Activated CD4-positive, alpha-beta T cell treated with anti-CD3 and anti-CD28 coated beads for 36 hours (primary cell): ENCODE results near the gene GDPD5. TPM values are rescaled to one million over a fixed set of nuclear protein-coding genes. Genes with fewer than 3 reads are reported as not detected.
A peak's percentile ranks its signal among the peaks of the same experiment; 100 is the strongest.

Experiments used
- ATAC-seq: fragments of 200-7000 bp; cut with Tn5 transposase; one replicate; pipeline ENCODE4 v1.10.0; 2021; ENCODE audit warnings: mild to moderate bottlenecking, moderate library complexity
- CTCF ChIA-PET: fragments of 350-600 bp; sonication (Branson Sonifier 250); formaldehyde crosslinking; loops from one replicate; lab custom pipeline; 2021; ENCODE audit warnings: antibody characterized with exemption; lab: Charles Lee
- POLR2A ChIA-PET: fragments of 350-600 bp; sonication (Branson Sonifier 250); formaldehyde crosslinking; loops from one replicate; lab custom pipeline; 2021; ENCODE audit warnings: antibody characterized with exemption, inconsistent platforms; lab: Charles Lee
- DNase-seq: peaks from one replicate; pipeline ENCODE4 v3.0.0-alpha.2; 2020
- H3K27ac Mint-ChIP-seq: one replicate; pipeline ENCODE4 v1.8.0; 2021; ENCODE audit warnings: mixed read lengths
- H3K27me3 Mint-ChIP-seq: one replicate; pipeline ENCODE4 v1.8.0; 2021; ENCODE audit warnings: mixed read lengths
- H3K36me3 Mint-ChIP-seq: one replicate; pipeline ENCODE4 v1.8.0; 2021; ENCODE audit warnings: low read depth, mixed read lengths
- H3K4me1 Mint-ChIP-seq: one replicate; pipeline ENCODE4 v1.8.0; 2021; ENCODE audit warnings: mixed read lengths
- H3K4me3 Mint-ChIP-seq: one replicate; pipeline ENCODE4 v1.8.0; 2021; ENCODE audit warnings: mild to moderate bottlenecking, moderate library complexity, mixed read lengths
- H3K9me3 Mint-ChIP-seq: one replicate; pipeline ENCODE4 v1.8.0; 2021; ENCODE audit warnings: low read depth, mixed read lengths
- intact Hi-C, 2 experiments: fragments of 100-400 bp; cut with DNase I in 1 of 2; cut with micrococcal nuclease in 1 of 2; formaldehyde crosslinking; loops; one replicate each; pipeline versions ENCODE4 v1.14.2 to v1.15.1; 2022 to 2024; cut with DNase I, micrococcal nuclease
- total RNA-seq, 2 experiments: library from RNA; stranded (reverse); gene quantifications; one replicate each; pipeline ENCODE4 v1.2.3, GENCODE V29; 2021

GDPD5 gene
- total RNA-seq, 2 experiments from 2014 or later: 16.8 to 22.0 TPM

DNA sequence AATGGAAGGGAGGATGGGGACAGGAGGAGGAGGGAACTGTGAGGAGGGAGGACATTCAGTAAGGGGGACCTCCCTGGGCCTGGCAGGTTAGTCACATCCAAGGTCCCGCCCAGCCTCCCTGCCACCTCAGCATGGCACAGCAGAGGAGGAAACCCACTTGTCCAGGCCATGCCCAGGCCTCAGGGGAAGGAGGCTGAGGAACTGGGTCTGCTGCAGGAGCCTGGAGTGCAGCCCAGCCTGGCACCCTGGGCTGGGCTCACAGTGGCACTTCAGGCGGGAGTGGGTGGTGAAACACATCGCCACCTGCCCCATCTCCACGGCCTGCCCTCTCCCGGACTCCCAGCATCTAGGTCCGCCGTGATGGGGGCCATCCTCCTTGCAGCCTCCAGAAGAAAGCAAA is 75.5 kb downstream of the GDPD5 start:
- Mint-ChIP-seq H3K27ac (no peak overlapping the region), H3K4me1 (no peaks in the 10 kb centered on the region), H3K9me3 (no peaks in the 10 kb centered on the region), H3K27me3 (no peaks in the 10 kb centered on the region), H3K36me3 (no peaks in the 10 kb centered on the region), H3K4me3 (no peak overlapping the region)
- POLR2A ChIA-PET: no interaction called here
- intact Hi-C loops: no loop called here
- CTCF ChIA-PET: interaction anchor here (1.9 to 2.4 kb wide), 3 partner anchors 42 to 82 kb away, joined by 6 to 9 read pairs (median 8); no protein-coding TSS in a partner anchor
- no peak for ATAC-seq
- no peak for DNase-seq

DNA sequence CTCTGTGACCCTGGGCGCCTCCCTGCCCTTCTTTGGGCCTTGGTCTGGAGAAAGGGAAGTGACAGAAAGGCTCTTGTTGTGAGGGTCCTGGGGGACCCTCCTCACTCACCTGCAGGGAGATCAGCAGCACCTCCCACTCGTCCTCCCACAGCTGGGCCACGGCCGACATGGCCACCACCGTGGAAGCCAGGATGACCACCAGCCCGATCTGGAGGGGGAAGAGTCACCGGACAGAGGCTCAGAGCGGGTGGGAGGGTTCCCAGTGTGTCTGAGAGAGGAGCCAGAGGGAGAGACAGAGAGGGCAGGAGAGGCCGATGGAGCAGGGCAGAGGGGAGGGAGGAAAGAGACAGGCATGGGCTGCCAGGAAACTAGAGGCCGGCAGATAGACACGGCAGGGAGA is 76.0 kb downstream of the GDPD5 start:
- no peak for ATAC-seq
- ChIA-PET POLR2A (no interaction called here), CTCF (no interaction called here)
- no peaks in the 10 kb centered on the region for H3K9me3 Mint-ChIP-seq
- no peak overlapping the region for H3K4me3 Mint-ChIP-seq
- no peaks in the 10 kb centered on the region for H3K4me1 Mint-ChIP-seq
- H3K36me3 Mint-ChIP-seq: no peaks in the 10 kb centered on the region
- no peak for DNase-seq
- no peak overlapping the region for H3K27ac Mint-ChIP-seq
- no peaks in the 10 kb centered on the region for H3K27me3 Mint-ChIP-seq
- intact Hi-C loops: no loop called here

GRCh38 chr11:75449271-75449670 is 76.5 kb downstream of the GDPD5 start:
- ChIA-PET CTCF (no interaction called here), POLR2A (no interaction called here)
- Mint-ChIP-seq H3K27me3 (no peaks in the 10 kb centered on the region), H3K4me3 (no peak overlapping the region), H3K9me3 (no peaks in the 10 kb centered on the region), H3K4me1 (no peaks in the 10 kb centered on the region), H3K36me3 (no peaks in the 10 kb centered on the region), H3K27ac (no peak overlapping the region)
- DNase-seq (no peak), ATAC-seq (no peak)
- intact Hi-C loops: no loop called here

- Mint-ChIP-seq H3K9me3 (no peaks in the 10 kb centered on the region), H3K27me3 (no peaks in the 10 kb centered on the region), H3K4me1 (no peaks in the 10 kb centered on the region), H3K27ac (no peak overlapping the region), H3K36me3 (no peaks in the 10 kb centered on the region), H3K4me3 (no peak overlapping the region)
- POLR2A ChIA-PET: no interaction called here
- CTCF ChIA-PET: interaction anchor here (5.9 kb wide), 1 partner anchor 83 kb away, joined by 129 read pairs; the partner anchor contains the start of gene GDPD5
- DNase-seq (no peak), ATAC-seq (no peak)
- intact Hi-C loops: no loop called here
These were observed 78.3 kb downstream of the GDPD5 start for GRCh38 chr11:75447415-75447814.

DNA sequence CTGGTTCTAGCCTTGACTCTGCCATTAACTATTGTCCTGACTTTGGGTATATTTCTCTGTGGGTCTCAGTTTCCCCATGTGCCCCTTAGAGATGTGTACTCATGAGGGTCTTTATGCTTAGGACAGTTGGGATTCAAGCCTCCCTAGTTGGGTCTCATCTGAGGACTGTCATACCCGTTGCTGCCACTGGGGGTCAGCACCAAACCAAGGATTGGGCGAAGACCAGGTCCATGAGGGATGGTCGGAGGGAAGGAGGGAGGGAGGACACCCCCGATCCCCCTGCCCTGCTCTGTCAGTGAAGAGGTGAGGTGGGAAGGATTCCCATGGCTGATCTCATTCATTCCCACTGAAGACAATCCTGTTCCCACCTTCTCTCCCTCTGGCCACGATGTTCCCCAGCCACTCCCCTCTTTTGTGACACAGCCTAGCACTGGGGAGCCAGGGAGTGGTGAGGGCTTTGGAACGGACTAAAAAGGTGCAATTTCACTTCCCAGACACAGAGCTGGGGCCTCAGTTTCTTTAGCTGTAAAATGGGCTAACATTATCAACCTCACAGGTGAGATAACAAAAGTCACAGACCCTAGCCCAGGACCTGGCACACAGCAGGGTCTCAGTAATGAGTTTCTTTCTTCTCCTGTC is 80.3 kb downstream of the GDPD5 start:
- Mint-ChIP-seq H3K36me3 (no peaks in the 10 kb centered on the region), H3K4me1 (no peaks in the 10 kb centered on the region), H3K9me3 (no peaks in the 10 kb centered on the region), H3K27me3 (no peaks in the 10 kb centered on the region), H3K4me3 (no peak overlapping the region), H3K27ac (no peak overlapping the region)
- POLR2A ChIA-PET: interaction anchor here (0.6 kb wide), 1 partner anchor 30 kb away, joined by 3 read pairs; no protein-coding TSS in a partner anchor
- DNase-seq (peak; percentile 84), ATAC-seq (peak; percentile 87)
- CTCF ChIA-PET: interaction anchor here (0.6 to 5.9 kb wide), 22 partner anchors 9 to 1678 kb away, joined by 3 to 129 read pairs (median 5); partner anchors contain the start of gene GDPD5
- intact Hi-C loops: loop anchor here (1.0 kb wide), 2 partner anchors 57 to 87 kb away; no protein-coding TSS in a partner anchor

DNA sequence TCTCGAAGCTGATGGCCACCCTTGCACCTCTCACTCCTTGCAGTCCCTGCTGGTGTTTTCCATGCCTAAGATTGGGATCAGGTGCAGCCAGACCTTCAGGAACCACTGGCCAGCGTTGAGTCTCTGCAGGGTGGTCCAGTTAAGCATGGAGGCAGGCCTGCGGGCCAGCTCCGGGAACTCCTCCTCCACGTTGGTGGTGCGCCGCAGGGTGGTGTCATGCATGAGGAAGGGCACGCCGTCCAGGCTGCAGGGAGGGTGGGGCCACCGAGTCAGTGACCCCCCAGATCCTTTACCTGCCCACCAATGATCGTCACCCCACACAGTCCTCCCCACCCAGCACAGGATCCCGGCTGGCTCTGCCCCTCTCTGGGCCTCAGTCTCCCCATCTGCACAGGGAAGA is 82.7 kb downstream of the GDPD5 start:
- Mint-ChIP-seq H3K4me3 (no peak overlapping the region), H3K27me3 (no peaks in the 10 kb centered on the region), H3K4me1 (no peaks in the 10 kb centered on the region), H3K36me3 (no peaks in the 10 kb centered on the region), H3K27ac (no peak overlapping the region), H3K9me3 (no peaks in the 10 kb centered on the region)
- CTCF ChIA-PET: interaction anchor here (0.6 to 5.9 kb wide), 4 partner anchors 27 to 1113 kb away, joined by 3 to 129 read pairs (median 5); partner anchors contain the start of gene GDPD5
- intact Hi-C loops: no loop called here
- DNase-seq: no peak
- no peak for ATAC-seq
- POLR2A ChIA-PET: no interaction called here

DNA sequence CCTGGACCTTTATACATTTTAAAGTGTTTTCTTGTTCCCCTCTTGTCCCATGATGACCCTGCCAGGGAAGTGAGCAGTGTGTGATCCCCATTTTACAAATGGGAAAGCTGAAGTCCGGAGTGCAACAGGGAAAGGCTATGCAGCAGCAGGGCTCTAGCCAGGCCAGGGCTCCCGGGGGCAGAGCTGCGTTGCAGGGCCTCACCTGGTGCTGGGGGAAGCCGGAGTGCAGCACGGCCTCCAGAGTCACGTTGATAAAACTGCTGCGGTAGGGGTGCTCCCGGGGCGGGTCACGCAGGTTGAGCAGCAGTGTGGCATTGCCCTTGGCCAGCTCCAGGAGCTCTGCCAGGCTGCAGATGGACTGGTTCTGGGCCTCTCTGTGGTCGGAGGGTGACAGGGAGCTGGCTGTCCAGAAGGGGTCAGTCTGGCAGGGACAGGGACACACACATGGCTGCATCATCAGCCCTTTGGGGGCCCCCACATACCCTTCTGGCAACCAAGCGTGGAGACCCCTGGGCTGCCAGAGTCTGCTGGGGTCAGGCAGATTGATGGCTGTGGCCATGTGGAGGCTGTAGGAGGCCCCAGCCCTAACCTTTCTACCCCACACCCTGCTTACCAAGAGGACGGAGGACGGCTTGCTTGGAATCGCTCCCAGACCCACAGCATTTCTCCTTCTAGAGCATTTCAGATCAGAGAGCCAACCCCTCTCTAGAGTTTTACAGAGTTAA is 83.4 kb downstream of the GDPD5 start:
- POLR2A ChIA-PET: no interaction called here
- Mint-ChIP-seq H3K4me1 (no peaks in the 10 kb centered on the region), H3K9me3 (no peaks in the 10 kb centered on the region), H3K27me3 (no peaks in the 10 kb centered on the region), H3K4me3 (no peak overlapping the region), H3K36me3 (no peaks in the 10 kb centered on the region), H3K27ac (no peak overlapping the region)
- ATAC-seq (no peak), DNase-seq (no peak)
- CTCF ChIA-PET: interaction anchor here (2.0 to 5.9 kb wide), 2 partner anchors 28 to 88 kb away, joined by 6 to 129 read pairs; partner anchors contain the start of gene GDPD5
- intact Hi-C loops: no loop called here

DNA sequence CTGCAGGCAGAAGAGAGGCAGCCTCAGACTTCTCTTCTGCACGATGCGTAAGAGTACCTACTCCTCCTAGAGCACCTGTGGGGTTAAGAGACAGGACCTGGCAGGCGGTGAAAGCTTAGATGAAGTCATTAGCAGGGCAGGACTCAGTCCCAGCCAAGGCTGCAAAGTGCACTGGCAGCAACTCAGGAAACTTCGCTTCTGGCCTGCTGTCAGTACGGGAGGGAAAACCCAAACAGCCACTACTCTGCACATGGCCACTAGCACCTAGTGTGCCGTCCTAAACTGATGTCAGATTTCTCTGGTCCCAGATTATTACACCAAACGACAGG is 84.0 kb downstream of the GDPD5 start:
- no peaks in the 10 kb centered on the region for H3K9me3 Mint-ChIP-seq
- ChIA-PET CTCF (interaction anchor here (5.9 kb wide), 1 partner anchor 88 kb away, joined by 129 read pairs; the partner anchor contains the start of gene GDPD5), POLR2A (no interaction called here)
- intact Hi-C loops: no loop called here
- H3K4me3 Mint-ChIP-seq: no peak overlapping the region
- no peak overlapping the region for H3K27ac Mint-ChIP-seq
- no peaks in the 10 kb centered on the region for H3K27me3 Mint-ChIP-seq
- DNase-seq: no peak
- ATAC-seq: no peak
- no peaks in the 10 kb centered on the region for H3K4me1 Mint-ChIP-seq
- H3K36me3 Mint-ChIP-seq: no peaks in the 10 kb centered on the region

DNA sequence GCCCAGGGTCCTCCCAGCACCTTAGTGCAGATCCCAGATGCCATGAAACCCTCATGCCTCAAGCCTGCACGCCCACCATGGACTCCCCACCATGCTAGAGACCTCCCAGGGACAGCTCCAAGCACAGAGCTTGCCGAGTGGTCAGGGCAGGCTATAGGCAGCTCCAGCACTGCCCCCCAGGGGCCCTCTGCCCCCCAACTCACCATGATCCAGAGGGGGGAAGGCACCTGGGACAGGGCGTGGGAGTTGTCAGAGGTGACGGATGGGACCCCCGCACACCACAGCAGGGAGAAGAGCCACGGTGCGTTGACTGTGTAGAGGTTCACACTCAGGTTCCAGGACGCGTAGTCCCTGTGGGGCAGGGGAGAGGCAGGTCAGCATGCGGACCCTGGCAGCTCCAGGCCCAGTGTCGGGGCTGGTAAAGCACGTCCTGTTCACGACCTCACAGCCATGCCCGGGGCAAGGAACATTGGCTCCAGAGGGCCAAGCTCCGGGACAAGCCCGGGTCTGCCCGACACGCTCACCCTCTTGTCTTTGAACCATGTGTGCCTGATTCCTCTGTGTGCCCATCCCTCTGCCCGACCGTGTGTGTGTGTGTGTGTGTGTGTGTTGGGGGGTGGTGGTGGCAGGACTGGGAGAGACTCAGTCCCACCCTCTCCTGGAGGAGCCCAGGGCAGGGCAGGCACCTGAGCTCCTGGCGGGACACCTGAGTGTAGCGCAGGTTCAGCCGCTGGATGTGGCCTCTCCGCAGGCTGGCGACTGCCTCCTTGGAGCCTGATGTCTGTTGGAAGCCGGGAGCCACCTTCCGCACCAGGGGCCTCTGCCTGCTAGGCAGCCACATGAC is 84.6 kb downstream of the GDPD5 start:
- H3K4me3 Mint-ChIP-seq: no peak overlapping the region
- intact Hi-C loops: no loop called here
- no peaks in the 10 kb centered on the region for H3K27me3 Mint-ChIP-seq
- ATAC-seq (no peak), DNase-seq (no peak)
- CTCF ChIA-PET: interaction anchor here (1.1 to 5.9 kb wide), 2 partner anchors 57 to 89 kb away, joined by 3 to 129 read pairs; partner anchors contain the start of gene GDPD5
- POLR2A ChIA-PET: interaction anchor here (0.6 kb wide), 1 partner anchor 88 kb away, joined by 3 read pairs; no protein-coding TSS in a partner anchor
- no peaks in the 10 kb centered on the region for H3K4me1 Mint-ChIP-seq
- H3K9me3 Mint-ChIP-seq: no peaks in the 10 kb centered on the region
- no peak overlapping the region for H3K27ac Mint-ChIP-seq
- H3K36me3 Mint-ChIP-seq: no peaks in the 10 kb centered on the region

DNA sequence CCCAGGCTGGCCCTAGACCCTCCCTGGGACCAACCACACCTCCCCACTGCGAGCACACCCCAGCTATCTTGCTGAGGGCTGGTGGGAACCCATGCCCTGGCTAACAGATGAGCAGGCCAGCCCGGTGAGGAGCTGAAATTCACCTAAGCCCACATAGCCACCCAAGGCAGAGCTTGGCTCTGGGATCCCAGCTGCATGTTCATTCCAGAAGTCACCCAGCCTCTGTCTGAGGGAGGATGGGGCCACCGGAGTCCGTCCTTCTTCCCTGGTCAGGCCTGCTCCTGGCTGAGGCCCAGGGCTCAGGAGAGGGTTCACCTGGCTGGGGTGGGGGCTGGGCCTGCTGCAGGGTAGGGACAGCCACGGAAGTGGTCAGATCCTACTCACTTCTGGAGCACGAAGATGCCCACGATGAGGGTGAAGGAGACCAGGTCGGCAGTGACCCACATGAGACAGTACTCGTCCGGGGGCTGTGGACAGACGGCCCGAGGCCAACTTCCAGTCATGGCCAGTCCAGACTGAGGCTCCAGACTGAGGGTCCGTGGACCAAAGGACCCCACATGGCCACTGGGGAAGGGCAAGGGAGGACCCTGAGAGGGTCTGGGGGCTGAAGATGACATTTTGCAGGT is 86.1 kb downstream of the GDPD5 start:
- Mint-ChIP-seq H3K4me1 (no peaks in the 10 kb centered on the region), H3K36me3 (no peaks in the 10 kb centered on the region), H3K27ac (no peak overlapping the region), H3K27me3 (no peaks in the 10 kb centered on the region), H3K9me3 (no peaks in the 10 kb centered on the region), H3K4me3 (no peak overlapping the region)
- ChIA-PET POLR2A (no interaction called here), CTCF (interaction anchor here (0.7 to 1.0 kb wide), 2 partner anchors 94 to 260 kb away, joined by 3 read pairs; no protein-coding TSS in a partner anchor)
- ATAC-seq (no peak), DNase-seq (no peak)
- intact Hi-C loops: no loop called here

DNA sequence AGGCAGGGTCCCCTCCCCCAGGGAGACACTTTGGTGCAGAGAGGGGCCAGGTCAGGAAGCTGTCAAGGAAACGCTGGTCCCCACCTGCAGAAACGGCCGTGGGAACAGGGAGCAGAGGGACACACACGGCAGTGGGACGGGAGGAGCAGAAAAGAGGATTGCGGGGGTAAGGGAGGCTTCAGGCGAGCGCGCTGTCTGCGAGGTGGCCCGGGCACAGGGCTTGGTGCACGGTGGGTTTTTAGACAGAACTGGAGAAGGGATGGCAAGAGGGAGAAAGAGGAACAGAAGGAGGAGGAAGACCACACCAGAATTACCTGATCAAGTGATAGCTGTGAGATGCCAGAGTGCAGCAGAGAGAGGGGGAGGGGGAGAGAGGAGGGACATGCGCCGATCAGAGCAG is 86.7 kb downstream of the GDPD5 start:
- CTCF ChIA-PET: interaction anchor here (0.7 to 1.0 kb wide), 2 partner anchors 95 to 259 kb away, joined by 3 read pairs; no protein-coding TSS in a partner anchor
- Mint-ChIP-seq H3K27ac (no peak overlapping the region), H3K27me3 (peaks cover 2% of the 10 kb centered on the region), H3K4me3 (no peak overlapping the region), H3K4me1 (no peaks in the 10 kb centered on the region), H3K9me3 (no peaks in the 10 kb centered on the region), H3K36me3 (no peaks in the 10 kb centered on the region)
- no peak for ATAC-seq
- POLR2A ChIA-PET: no interaction called here
- no peak for DNase-seq
- intact Hi-C loops: no loop called here
